Measurements from ENCODE around the gene ZGPAT. TPM values are rescaled to one million over a fixed set of nuclear protein-coding genes. Genes with fewer than 3 reads are reported as not detected.

ZGPAT gene, protein sequence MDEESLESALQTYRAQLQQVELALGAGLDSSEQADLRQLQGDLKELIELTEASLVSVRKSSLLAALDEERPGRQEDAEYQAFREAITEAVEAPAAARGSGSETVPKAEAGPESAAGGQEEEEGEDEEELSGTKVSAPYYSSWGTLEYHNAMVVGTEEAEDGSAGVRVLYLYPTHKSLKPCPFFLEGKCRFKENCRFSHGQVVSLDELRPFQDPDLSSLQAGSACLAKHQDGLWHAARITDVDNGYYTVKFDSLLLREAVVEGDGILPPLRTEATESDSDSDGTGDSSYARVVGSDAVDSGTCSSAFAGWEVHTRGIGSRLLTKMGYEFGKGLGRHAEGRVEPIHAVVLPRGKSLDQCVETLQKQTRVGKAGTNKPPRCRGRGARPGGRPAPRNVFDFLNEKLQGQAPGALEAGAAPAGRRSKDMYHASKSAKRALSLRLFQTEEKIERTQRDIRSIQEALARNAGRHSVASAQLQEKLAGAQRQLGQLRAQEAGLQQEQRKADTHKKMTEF
- total RNA-seq (2014; rRNA removed; shearing (Covaris generic)) = 38.3 and 52.1 TPM in 2 replicates

GRCh38 chr20:63707558-63708300, at the start of gene ZGPAT, which contains the start of gene ARFRP1:
Gene ZGPAT (plus strand): TSS chr20:63708039. CDS start chr20:63708581, 542 bp downstream.
Gene ARFRP1 (minus strand): TSS chr20:63707976. CDS start chr20:63707091, 885 bp downstream.

GRCh38 chr20:63696628-63697356, 11.0 kb upstream of the ZGPAT start, which contains the start of gene TNFRSF6B:
Gene TNFRSF6B (plus strand): TSS chr20:63696652. CDS start chr20:63696768, 116 bp downstream.

DNA sequence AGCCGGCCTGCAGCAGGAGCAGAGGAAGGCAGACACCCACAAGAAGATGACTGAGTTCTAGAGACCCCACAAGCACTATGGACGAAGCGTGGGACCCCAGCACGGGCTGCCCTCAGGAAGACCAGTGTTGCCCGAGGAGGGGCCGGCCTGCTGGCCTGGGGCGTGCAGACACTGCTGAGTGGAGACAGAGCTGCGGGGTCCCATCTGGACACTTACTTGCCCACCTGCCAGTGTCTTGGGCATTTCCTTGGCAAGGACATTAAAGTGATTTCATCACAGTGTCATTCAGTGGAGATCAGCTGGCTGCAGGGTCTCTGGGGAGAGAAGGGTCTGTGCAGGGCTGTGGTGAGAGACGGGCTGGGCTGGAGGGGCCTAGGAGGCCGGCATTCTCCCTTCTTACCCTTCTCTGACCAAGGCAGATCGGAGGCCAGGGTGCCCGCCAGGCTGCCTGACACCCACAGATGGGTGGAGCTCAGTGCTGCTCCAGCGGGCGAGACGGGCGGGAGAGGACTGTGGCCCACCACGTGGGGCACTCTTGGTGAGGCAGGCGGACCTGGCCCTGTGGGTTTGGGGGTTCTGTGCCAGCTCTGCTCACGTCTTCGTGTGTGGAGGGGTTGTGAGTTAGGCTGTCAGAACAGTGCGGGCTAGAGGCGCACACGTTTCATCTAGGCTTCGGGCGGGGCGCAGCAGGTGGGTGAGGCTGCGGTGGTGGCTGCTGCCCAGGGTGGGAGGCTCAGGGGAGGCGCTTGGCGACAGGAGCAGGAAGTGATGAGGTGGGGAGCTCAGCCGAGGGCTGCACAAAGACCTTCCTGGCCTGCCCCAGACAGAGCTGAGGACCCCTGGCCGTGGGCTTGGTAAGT, 28.2 kb downstream of the ZGPAT start, which contains the start of gene LIME1:
Gene LIME1, plus strand, starts transcription at position 806 of the 860 bp plus-strand sequence. CDS start 886 bp downstream, outside the sequence.

GRCh38 chr20:63739130-63740069, 31.6 kb downstream of the ZGPAT start, which contains the start of gene SLC2A4RG:
Gene SLC2A4RG (plus strand): TSS chr20:63739776. CDS start chr20:63739913, 137 bp downstream.

Small RNA genes within 50 kb of the gene (small RNA-seq; reads per million reads assigned to genes)
- gene LIME1 (not detected), gene TNFRSF6B (not detected)

Other genes starting within 250 kb of the ZGPAT start
- 0.30 and 0.45 TPM in 2 replicates for gene KCNQ2, start 235.4 kb upstream of the ZGPAT start, total RNA-seq (2014; rRNA removed; shearing (Covaris generic))
- gene EEF1A2, start 209.0 kb upstream of the ZGPAT start, total RNA-seq (2014; rRNA removed; shearing (Covaris generic)) = 49.6 and 63.1 TPM in 2 replicates
- gene PPDPF, start 187.3 kb upstream of the ZGPAT start, total RNA-seq (2014; rRNA removed; shearing (Covaris generic)) = 66.1 and 98.5 TPM in 2 replicates
- gene PTK6, start 170.7 kb upstream of the ZGPAT start, total RNA-seq (2014; rRNA removed; shearing (Covaris generic)) = 0.24 TPM in 1 of 2 replicates, not detected in the other
- gene SRMS, start 160.3 kb upstream of the ZGPAT start, total RNA-seq (2014; rRNA removed; shearing (Covaris generic)) = not detected in 2 replicates
- gene FNDC11, start 153.9 kb upstream of the ZGPAT start, total RNA-seq (2014; rRNA removed; shearing (Covaris generic)) = 0.08 and 0.45 TPM in 2 replicates
- gene HELZ2, start 133.8 kb upstream of the ZGPAT start, total RNA-seq (2014; rRNA removed; shearing (Covaris generic)) = 20.0 and 25.8 TPM in 2 replicates
- 18.1 and 19.4 TPM in 2 replicates for gene GMEB2, start 80.9 kb upstream of the ZGPAT start, total RNA-seq (2014; rRNA removed; shearing (Covaris generic))
- gene STMN3, start 54.6 kb upstream of the ZGPAT start, total RNA-seq (2014; rRNA removed; shearing (Covaris generic)) = 7.2 and 10.3 TPM in 2 replicates
- 19.5 and 24.3 TPM in 2 replicates for gene RTEL1, start 49.7 kb upstream of the ZGPAT start, total RNA-seq (2014; rRNA removed; shearing (Covaris generic))
- 2.7 and 7.2 TPM in 2 replicates for gene TNFRSF6B, start 11.4 kb upstream of the ZGPAT start, total RNA-seq (2014; rRNA removed; shearing (Covaris generic))
- 46.7 and 50.6 TPM in 2 replicates for gene ARFRP1, start 63 bp upstream of the ZGPAT start, total RNA-seq (2014; rRNA removed; shearing (Covaris generic))
- 9.4 and 12.6 TPM in 2 replicates for gene LIME1, start 28.6 kb downstream of the ZGPAT start, total RNA-seq (2014; rRNA removed; shearing (Covaris generic))
- gene SLC2A4RG, start 31.7 kb downstream of the ZGPAT start, total RNA-seq (2014; rRNA removed; shearing (Covaris generic)) = 38.4 and 48.2 TPM in 2 replicates
- 1.4 and 1.9 TPM in 2 replicates for gene ZBTB46, start 123.2 kb downstream of the ZGPAT start, total RNA-seq (2014; rRNA removed; shearing (Covaris generic))
- not detected in 2 replicates for gene ABHD16B, start 153.5 kb downstream of the ZGPAT start, total RNA-seq (2014; rRNA removed; shearing (Covaris generic))
- 92.3 and 97.2 TPM in 2 replicates for gene TPD52L2, start 157.2 kb downstream of the ZGPAT start, total RNA-seq (2014; rRNA removed; shearing (Covaris generic))
- 38.0 and 38.7 TPM in 2 replicates for gene DNAJC5, start 187.1 kb downstream of the ZGPAT start, total RNA-seq (2014; rRNA removed; shearing (Covaris generic))
- 36.6 and 41.2 TPM in 2 replicates for gene UCKL1, start 248.4 kb downstream of the ZGPAT start, total RNA-seq (2014; rRNA removed; shearing (Covaris generic))

All from A375 (cell line).